ENCODE measurements around the gene ASAP3.

The ASAP3 gene

GRCh38 chr1:23483321-23484252 is at the start of gene ASAP3:
ASAP3 (minus strand) TSS chr1:23484179; CDS start chr1:23484133, 46 bp downstream.
- peak in 3 of 4 experiments; percentile 14 to 34 (median 21) for DNase-seq

DNA sequence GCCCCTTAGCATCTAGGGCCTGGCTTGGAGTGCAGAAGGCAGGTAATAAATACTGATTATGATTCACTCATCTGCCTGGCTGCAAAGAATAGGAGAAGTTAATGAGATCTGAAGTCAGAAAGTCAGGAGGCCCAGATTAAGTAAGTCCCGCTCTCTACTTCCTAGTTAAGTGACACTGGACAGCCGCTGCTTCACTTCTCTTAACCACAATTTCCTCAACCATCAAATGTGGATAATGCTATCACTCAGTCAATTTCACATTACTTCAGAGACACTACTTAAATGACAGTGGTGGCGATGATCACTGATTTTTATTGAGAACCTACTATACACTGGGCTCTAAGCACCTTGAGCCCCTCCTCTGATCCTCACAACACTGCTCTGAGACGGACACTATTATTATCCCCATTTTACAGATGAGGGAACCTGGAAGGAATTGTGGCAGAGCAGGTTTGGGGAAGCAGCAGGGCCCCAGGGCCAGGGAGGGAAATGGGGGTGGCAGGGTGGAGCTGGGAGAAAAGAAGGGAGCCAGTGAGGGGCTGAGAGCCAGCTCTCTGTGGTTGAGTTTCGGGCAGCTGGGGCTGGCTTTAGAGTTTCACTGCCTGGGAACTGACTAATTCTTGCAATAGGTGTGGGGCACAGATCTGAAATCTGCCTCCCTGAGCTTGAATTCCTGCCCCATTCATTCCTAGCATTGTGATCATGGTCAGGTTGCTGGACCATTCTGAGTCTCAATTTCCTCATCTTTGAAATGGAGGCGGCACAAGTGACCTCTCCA is 49.5 kb upstream of the ASAP3 start:
- no peak for DNase-seq

GRCh38 chr1:23531562-23532094 is 47.6 kb upstream of the ASAP3 start:
- no peak for DNase-seq

- DNase-seq, result peak; percentile 70 to 88 (median 83)
These were observed 47.0 kb upstream of the ASAP3 start, which contains the start of gene E2F2 for GRCh38 chr1:23530747-23531561. E2F2 (minus strand) TSS chr1:23531233; CDS start chr1:23530793, 440 bp downstream.

- DNase-seq, result no peak
These were observed 46.2 kb upstream of the ASAP3 start for GRCh38 chr1:23530087-23530746.

DNA sequence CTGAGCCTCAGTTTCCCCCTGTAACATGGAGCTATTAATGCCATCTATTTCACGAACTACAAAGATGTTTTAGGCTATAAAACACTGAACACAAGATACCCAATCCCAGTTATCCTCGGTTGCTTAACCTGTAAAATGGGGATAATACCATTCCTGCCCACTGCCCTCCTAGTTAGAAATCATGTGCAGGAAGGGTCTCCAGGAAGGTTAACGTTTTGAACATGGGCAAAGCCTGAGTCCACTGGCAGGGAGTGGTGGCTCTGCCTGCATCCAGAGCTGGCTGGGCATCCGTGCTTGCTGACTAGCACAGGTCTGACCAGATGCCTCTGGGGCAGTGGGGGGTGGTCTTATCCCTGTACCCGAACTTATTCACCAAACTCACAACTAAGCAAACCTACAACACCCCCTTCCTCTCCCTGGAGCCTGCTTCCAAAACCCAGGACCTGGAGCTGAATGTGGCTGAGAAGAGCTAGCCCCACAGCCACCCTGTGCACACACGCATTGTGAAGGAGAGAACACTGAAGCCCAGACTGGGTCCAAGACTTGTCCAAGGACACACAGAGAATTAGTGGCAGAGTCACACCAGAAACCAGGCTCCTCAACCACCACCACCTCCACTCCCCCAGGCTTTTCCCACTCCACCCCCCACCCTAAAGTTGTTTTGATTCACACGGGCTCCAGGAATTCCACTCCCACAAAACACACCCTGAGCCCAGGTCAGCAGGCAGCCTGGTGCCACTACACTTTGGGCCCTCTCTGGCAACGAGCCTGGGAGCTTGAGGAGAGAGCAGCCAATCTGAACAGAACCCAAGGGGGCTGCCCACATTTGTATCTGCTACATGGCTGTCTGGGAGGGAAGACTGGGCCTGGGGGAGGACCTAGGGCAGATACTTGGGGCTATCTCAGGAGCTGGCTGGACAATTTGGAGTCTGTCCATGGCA is 45.4 kb upstream of the ASAP3 start:
- no peak for DNase-seq

DNA sequence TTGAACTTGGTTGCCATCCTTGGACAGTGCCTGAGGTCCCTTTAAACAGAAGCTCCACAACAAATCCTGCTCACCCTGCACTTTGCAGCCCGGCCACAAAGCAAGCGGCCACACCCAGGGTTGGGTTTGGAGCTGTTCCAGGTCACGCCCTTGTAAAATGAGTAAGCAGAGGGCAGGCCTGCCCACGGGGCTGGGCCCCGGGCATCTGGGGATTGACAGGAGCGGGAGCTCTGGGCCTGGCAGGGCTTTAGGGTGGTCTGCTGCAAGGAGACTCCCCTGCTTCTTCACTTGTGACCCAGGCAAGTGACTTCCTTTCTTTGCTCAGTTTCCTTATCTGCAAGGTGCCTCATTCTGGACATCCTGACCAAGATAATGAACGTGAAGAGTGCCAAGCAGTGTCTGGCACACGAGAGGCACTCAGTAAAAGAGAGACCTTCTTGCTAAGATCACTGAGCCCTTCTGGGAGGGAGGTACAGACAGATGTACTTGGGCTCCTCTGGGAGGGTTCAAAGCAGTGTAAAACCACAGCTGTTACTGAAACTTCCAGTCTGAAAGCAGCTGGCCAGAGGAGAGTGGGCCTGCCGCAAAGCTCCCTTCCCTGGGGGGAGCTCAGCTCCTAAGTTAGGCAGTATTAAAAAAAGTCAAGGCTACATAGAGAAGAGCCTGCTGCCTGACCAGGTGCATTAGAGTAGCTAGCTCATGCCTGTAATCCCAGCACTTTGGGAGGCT is 44.4 kb upstream of the ASAP3 start:
- peak; percentile 31 to 50 (median 42) for DNase-seq

GRCh38 chr1:23527900-23528249 is 43.9 kb upstream of the ASAP3 start:
- DNase-seq, result no peak

- DNase-seq, result no peak
These were observed 43.4 kb upstream of the ASAP3 start for GRCh38 chr1:23527366-23527765.

DNA sequence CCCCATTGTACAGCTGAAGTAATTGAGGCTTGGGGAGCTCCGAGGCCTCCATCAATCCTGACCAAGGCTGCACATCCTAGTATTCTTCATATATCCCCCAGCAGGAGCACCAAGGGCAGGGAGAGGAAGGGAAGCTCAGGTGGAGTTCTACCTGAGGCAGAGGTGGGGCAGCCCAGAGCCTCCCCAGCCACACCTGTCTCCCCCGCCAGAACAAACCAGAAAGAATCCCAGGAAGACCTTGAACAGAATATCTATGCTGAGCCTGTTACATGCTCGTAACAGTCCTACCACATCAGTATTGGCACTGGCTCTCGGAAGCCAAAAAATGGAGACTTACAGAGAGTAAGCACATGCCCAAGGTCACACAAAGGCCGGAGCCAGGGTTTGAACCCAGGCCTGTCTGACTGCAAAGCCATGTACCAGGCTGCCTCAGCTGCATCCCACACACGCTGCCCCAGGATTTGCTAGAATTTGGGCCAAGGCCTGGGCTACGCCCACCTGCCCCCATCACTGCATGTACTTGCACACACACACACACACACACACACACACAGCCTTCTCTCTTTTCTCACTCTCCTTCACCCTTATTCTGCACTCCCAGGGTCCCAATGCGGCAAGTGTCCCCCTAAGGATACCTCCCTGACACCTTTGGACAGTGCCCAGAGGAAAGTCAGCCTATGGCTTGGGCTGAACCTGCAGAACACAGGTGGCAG is 42.5 kb upstream of the ASAP3 start:
- no peak for DNase-seq

DNA sequence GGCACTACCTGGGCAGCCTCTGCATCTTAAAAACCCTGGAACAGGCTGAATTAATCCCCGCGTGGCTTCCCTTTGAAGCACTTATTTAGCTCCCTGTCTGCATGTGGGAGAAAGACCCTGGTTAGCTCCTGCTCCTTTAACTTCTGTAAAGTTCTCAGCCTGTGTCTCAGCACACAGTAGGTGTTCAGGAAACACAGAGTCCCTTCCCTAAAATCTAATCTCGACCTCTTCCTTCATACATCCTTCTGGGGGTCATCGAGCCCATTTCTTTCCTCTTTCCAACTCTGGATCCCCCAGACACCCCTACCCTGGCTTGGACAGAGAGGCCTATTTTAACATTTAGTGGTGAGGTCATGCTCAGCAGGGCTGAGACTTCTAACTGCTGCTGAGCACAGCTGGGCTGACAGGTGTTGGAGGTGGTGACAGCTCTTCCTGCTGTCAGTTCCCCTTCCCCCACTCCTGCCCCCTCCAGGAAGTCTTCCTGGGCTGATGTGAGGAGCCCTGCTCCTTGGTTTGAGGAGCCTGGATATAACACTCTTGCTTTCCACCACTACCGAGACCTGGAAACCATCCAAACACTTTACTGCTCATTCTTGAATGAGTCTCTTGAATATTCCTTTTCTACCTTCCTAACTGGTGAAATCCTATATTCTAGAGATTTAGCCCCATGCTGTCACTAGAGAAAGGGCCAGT is 41.7 kb upstream of the ASAP3 start:
- DNase-seq, result no peak

DNA sequence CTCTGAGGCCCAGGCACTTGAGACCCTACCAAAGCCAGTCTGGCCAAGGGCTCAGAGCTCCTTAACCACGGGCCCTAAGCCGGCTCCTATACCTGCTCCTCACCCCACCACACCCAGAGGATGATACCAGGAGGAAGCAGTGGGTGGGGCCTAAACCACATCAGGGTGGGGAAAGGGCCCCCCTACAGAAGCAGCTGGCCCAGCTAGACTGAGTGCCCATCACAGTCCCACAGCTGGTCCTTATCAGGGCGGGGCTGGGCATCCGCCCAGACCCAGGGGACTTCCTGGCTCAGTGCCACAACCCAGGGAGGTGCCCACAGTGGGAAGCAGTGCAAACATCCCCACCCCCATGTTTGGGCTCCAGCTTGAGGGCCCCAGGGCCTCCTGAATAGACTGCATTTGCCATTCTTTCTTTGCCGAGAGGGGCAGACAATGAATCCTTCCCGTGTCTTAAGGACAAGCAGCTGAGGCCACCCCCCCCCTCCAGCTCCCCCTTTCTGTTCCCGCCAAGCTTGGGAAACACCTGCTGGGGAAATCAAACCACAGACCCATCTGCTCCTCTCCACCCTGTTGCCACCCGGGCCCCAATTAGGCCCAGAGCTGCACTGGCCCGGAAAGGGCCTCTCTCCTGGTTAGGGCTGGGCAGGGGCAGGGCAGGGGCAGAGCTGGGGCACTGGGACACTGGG is 40.9 kb upstream of the ASAP3 start:
- DNase-seq, result no peak

GRCh38 chr1:23524163-23524562 is 40.2 kb upstream of the ASAP3 start:
- DNase-seq, result no peak

DNA sequence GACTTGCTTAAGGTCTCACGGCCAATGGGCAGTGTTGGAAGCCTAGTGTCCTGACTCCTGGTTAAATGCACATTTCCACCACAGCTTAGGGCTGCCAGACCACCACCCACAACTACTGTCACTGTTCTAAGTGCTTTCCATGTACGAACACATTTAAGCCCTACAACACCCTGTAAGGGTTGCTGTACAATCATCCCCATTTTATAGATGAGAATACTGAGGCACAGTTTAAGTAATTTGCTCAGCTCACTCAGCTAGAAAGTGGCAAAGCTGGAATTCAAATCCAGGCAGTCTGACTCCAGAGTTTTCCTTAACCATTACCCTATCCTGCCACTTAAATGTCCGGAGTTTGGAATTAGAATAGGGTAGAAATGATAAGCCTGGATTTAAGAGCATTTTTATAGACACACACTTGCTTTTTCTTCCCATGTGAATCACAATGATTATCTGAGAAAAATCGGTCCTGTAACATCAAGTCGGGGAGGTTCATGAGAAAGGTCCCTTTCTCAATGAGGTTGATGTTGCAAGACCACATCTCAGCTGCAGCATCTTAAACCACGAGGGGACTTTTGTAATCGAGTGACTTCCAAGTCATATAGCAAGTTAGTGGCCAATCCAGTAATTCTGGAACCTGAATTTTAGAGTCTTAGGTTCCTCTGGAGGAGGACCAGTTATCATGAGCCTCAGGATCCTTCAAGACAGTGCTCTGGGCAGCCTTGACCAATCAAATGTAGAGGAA is 38.4 kb upstream of the ASAP3 start:
- DNase-seq, result no peak

DNA sequence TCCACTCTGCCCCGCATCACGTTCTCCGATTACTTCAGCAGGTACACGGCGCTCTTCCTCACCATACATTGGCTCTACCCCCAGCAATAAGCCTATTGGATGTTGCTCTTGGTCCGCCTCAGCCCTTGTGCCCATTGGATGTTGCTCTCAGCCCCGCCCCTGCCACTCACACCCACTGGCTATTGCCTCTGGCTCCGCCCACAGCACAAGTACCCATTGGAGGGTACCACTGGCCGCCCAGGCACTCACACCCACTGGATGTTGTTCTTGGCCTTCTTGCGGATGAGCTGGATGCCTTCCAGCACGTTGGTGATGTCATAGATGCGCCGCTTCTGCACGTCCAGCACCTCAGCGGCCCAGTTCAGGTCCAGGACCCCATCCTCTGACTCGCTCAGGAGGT is 37.6 kb upstream of the ASAP3 start:
- no peak for DNase-seq

DNA sequence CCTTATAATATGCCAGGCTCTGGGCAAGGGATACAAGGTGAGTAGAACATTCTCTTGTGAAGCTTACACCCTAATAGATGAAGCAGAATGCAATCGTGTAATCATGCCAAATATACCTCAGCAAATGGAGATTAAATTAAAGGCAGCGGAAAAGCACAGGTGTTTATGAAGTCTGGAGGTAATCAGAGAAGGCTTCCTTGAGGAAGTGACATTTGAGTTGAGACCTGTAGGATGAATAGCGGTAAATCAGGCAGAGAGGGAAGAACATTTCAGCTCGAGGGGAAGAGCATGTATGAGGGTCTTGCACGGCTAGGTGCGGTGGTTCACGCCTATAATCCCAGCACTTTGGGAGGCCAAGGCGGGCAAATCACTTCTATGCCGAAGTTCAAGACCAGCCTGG is 33.6 kb upstream of the ASAP3 start:
- no peak for DNase-seq

DNA sequence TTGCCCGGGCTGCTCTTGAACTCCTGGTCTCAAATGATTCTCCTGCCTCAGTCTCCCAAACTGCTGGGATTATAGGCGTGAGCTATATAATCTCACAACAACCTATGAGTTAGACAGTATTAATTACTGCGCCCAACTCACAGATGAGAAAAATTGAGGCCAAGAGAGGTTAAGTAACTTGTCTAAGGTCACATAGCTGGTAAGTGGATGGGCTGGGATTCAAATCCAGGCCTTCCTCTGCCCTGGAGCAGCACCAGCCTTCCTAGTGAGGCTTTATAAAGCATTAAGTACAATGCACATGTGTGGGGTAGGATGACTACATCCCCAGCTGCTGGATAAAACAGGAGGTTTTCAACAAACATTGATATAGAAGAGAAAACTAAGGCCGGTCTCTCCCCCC is 31.9 kb upstream of the ASAP3 start:
- no peak for DNase-seq

Data from activated CD4-positive, CD25-positive, alpha-beta regulatory T cell (primary cell).